Measurements from ENCODE around the gene CPEB1. TPM values are rescaled to one million over a fixed set of nuclear protein-coding genes. Genes with fewer than 3 reads are reported as not detected.

CPEB1 gene
- total RNA-seq, 3 donors from 2014 or later (not counting 1 experiment from before 2014, with no cell fraction given): not detected

- ATAC-seq (no peak), DNase-seq (no peak)
- no peaks in the 10 kb centered on the region for H3K36me3 Mint-ChIP-seq
- H3K27me3 ChIP-seq (ENCODE audit: control insufficient read depth, insufficient read depth, low read length): peaks cover 18% of the 10 kb centered on the region
- H3K4me3 ChIP-seq (ENCODE audit: low read length): no peak overlapping the region
- peaks cover 0 to 4% of the 10 kb centered on the region in 2 donors for H3K4me1 Mint-ChIP-seq
- H3K36me3 ChIP-seq (ENCODE audit: control insufficient read depth, insufficient read depth, low read length): no peaks in the 10 kb centered on the region
- H3K27ac ChIP-seq (ENCODE audit: low read length): no peak overlapping the region
- no peak overlapping the region for H3K4me3 Mint-ChIP-seq
- peaks cover 1% of the 10 kb centered on the region for H3K4me1 ChIP-seq (ENCODE audit: control insufficient read depth, insufficient read depth, low read length)
- TF ChIP-seq CTCF (IDR thresholded peaks at IDR 0.05): no peak
- intact Hi-C loops (cut with micrococcal nuclease): no loop called here
- H3K9me3 ChIP-seq (ENCODE audit: control insufficient read depth, insufficient read depth, low read length): no peaks in the 10 kb centered on the region
- peaks cover 47 to 63% of the 10 kb centered on the region in 2 donors for H3K27me3 Mint-ChIP-seq (ENCODE audit: low read depth in 2 of 2)
- no peak overlapping the region for H3K27ac Mint-ChIP-seq
- WGBS (ENCODE audit: insufficient coverage): 59% methylated on average over 2 of the region's 2 CpGs
- H3K9me3 Mint-ChIP-seq: no peaks in the 10 kb centered on the region
These were observed 5.9 kb downstream of the CPEB1 start for GRCh38 chr15:82641129-82641798.

- no peaks in the 10 kb centered on the region for H3K4me1 ChIP-seq (ENCODE audit: control insufficient read depth, insufficient read depth, low read length)
- Mint-ChIP-seq H3K36me3 (no peaks in the 10 kb centered on the region), H3K27me3 (ENCODE audit: low read depth in 2 of 2) (peaks cover 47 to 69% of the 10 kb centered on the region in 2 donors), H3K4me1 (no peaks in the 10 kb centered on the region), H3K9me3 (no peaks in the 10 kb centered on the region), H3K4me3 (no peak overlapping the region), H3K27ac (no peak overlapping the region)
- intact Hi-C loops (cut with micrococcal nuclease): no loop called here
- TF ChIP-seq CTCF (IDR thresholded peaks at IDR 0.05): no peak
- 67% methylated on average over 2 of the region's 3 CpGs for WGBS (ENCODE audit: insufficient coverage)
- H3K4me3 ChIP-seq (ENCODE audit: low read length): no peak overlapping the region
- no peak overlapping the region for H3K27ac ChIP-seq (ENCODE audit: low read length)
- peaks cover 12% of the 10 kb centered on the region for H3K27me3 ChIP-seq (ENCODE audit: control insufficient read depth, insufficient read depth, low read length)
- no peaks in the 10 kb centered on the region for H3K9me3 ChIP-seq (ENCODE audit: control insufficient read depth, insufficient read depth, low read length)
- ATAC-seq (no peak), DNase-seq (no peak)
- H3K36me3 ChIP-seq (ENCODE audit: control insufficient read depth, insufficient read depth, low read length): no peaks in the 10 kb centered on the region
These were observed 6.5 kb downstream of the CPEB1 start for GRCh38 chr15:82640672-82641071.

- Histone ChIP-seq H3K27ac (ENCODE audit: low read length) (no peak overlapping the region), H3K9me3 (ENCODE audit: control insufficient read depth, insufficient read depth, low read length) (no peaks in the 10 kb centered on the region), H3K36me3 (ENCODE audit: control insufficient read depth, insufficient read depth, low read length) (no peaks in the 10 kb centered on the region), H3K4me1 (ENCODE audit: control insufficient read depth, insufficient read depth, low read length) (no peaks in the 10 kb centered on the region), H3K4me3 (ENCODE audit: low read length) (no peak overlapping the region), H3K27me3 (ENCODE audit: control insufficient read depth, insufficient read depth, low read length) (peaks cover 16% of the 10 kb centered on the region)
- no peak overlapping the region for H3K27ac Mint-ChIP-seq
- H3K27me3 Mint-ChIP-seq (ENCODE audit: low read depth in 2 of 2): peaks cover 33 to 53% of the 10 kb centered on the region in 2 donors
- 62% methylated on average over 2 of the region's 2 CpGs for WGBS (ENCODE audit: insufficient coverage)
- no peak for TF ChIP-seq CTCF (IDR thresholded peaks at IDR 0.05)
- no peak overlapping the region for H3K4me3 Mint-ChIP-seq
- no peaks in the 10 kb centered on the region for H3K9me3 Mint-ChIP-seq
- DNase-seq (no peak), ATAC-seq (no peak)
- no peaks in the 10 kb centered on the region for H3K4me1 Mint-ChIP-seq
- intact Hi-C loops (cut with micrococcal nuclease): loop anchor here (2.0 kb wide), 1 partner anchor 29 kb away; no protein-coding TSS in a partner anchor
- no peaks in the 10 kb centered on the region for H3K36me3 Mint-ChIP-seq
These were observed 11.4 kb downstream of the CPEB1 start for GRCh38 chr15:82635798-82636197.

- Histone ChIP-seq H3K27ac (ENCODE audit: low read length) (no peak overlapping the region), H3K36me3 (ENCODE audit: control insufficient read depth, insufficient read depth, low read length) (no peaks in the 10 kb centered on the region), H3K4me1 (ENCODE audit: control insufficient read depth, insufficient read depth, low read length) (no peaks in the 10 kb centered on the region), H3K27me3 (ENCODE audit: control insufficient read depth, insufficient read depth, low read length) (peaks cover under 1% of the 10 kb centered on the region), H3K9me3 (ENCODE audit: control insufficient read depth, insufficient read depth, low read length) (no peaks in the 10 kb centered on the region), H3K4me3 (ENCODE audit: low read length) (no peak overlapping the region)
- no peaks in the 10 kb centered on the region for H3K4me1 Mint-ChIP-seq
- ATAC-seq (no peak), DNase-seq (no peak)
- no peaks in the 10 kb centered on the region for H3K9me3 Mint-ChIP-seq
- no peak overlapping the region for H3K27ac Mint-ChIP-seq
- no peaks in the 10 kb centered on the region for H3K36me3 Mint-ChIP-seq
- TF ChIP-seq CTCF (IDR thresholded peaks at IDR 0.05): no peak
- no peak overlapping the region for H3K4me3 Mint-ChIP-seq
- H3K27me3 Mint-ChIP-seq (ENCODE audit: low read depth in 2 of 2): peaks cover 6 to 9% of the 10 kb centered on the region in 2 donors
- 82% methylated on average over 4 of the region's 4 CpGs for WGBS (ENCODE audit: insufficient coverage)
- intact Hi-C loops (cut with micrococcal nuclease): no loop called here
These were observed 17.1 kb downstream of the CPEB1 start for GRCh38 chr15:82630033-82630432.

Measured in natural killer cell (primary cell).